ENCODE data around the gene GCH1. TPM values are rescaled to one million over a fixed set of nuclear protein-coding genes. Genes with fewer than 3 reads are reported as not detected.

GCH1 gene
- total RNA-seq, result 15.5 and 17.2 TPM in 2 replicates

- no peaks in the 10 kb centered on the region for H3K27me3 Mint-ChIP-seq
- POLR2A ChIA-PET, result interaction anchor here (0.6 to 3.0 kb wide), 11 partner anchors 11 to 414 kb away, joined by 3 to 18 read pairs (median 5); partner anchors contain the start of genes LGALS3, MAPK1IP1L, SOCS4 and WDHD1
Measured at GRCh38 chr14:54902521-54903420, at the start of gene GCH1. Gene GCH1, minus strand, starts transcription at chr14:54902826. Its CDS starts 163 bp downstream, at chr14:54902663.

GRCh38 chr14:54947230-54947629 lies 44.6 kb upstream of the GCH1 start:
- POLR2A ChIA-PET, result no interaction called here
- peaks cover 13% of the 10 kb centered on the region for H3K4me1 Mint-ChIP-seq
- no peaks in the 10 kb centered on the region for H3K27me3 Mint-ChIP-seq
- H3K36me3 Mint-ChIP-seq (ENCODE audit: low read depth), result peaks cover 4% of the 10 kb centered on the region
- no peaks in the 10 kb centered on the region for H3K9me3 Mint-ChIP-seq
- CTCF ChIA-PET, result no interaction called here
- intact Hi-C loops (cut with micrococcal nuclease), result no loop called here
- DNase-seq (no peak), ATAC-seq (ENCODE audit: low read depth) (no peak)
- no peak overlapping the region for H3K27ac Mint-ChIP-seq
- no peak overlapping the region for H3K4me3 Mint-ChIP-seq
- TF ChIP-seq CTCF (IDR thresholded peaks at IDR 0.05), result no peak

More at GRCh38 chr14:54902521-54903420, at the start of gene GCH1:
- Mint-ChIP-seq H3K9me3 (no peaks in the 10 kb centered on the region), H3K4me1 (peaks cover 14% of the 10 kb centered on the region), H3K36me3 (ENCODE audit: low read depth) (peaks cover 2% of the 10 kb centered on the region), H3K27ac (peak within 1 kb of the TSS; percentile 90), H3K4me3 (peak within 1 kb of the TSS; percentile 89)
- no peak for TF ChIP-seq CTCF (IDR thresholded peaks at IDR 0.05)
- peak; percentile 85 for DNase-seq
- CTCF ChIA-PET, result interaction anchor here (0.7 to 1.5 kb wide), 8 partner anchors 9 to 337 kb away, joined by 3 to 12 read pairs (median 4); no protein-coding TSS in a partner anchor
- intact Hi-C loops (cut with micrococcal nuclease), result loop anchor here (1.0 to 10.0 kb wide), 15 partner anchors 9 to 506 kb away; partner anchors contain the start of genes CDKN3, CGRRF1, DLGAP5 and FBXO34
- peak; percentile 87 for ATAC-seq (ENCODE audit: low read depth)

GRCh38 chr14:54946500-54946899 lies 43.9 kb upstream of the GCH1 start:
- H3K9me3 Mint-ChIP-seq, result no peaks in the 10 kb centered on the region
- DNase-seq, result no peak
- CTCF ChIA-PET, result no interaction called here
- no peak overlapping the region for H3K27ac Mint-ChIP-seq
- H3K36me3 Mint-ChIP-seq (ENCODE audit: low read depth), result peaks cover 4% of the 10 kb centered on the region
- H3K27me3 Mint-ChIP-seq, result no peaks in the 10 kb centered on the region
- POLR2A ChIA-PET, result no interaction called here
- ATAC-seq (ENCODE audit: low read depth), result no peak
- intact Hi-C loops (cut with micrococcal nuclease), result no loop called here
- H3K4me3 Mint-ChIP-seq, result no peak overlapping the region
- TF ChIP-seq CTCF (IDR thresholded peaks at IDR 0.05), result no peak
- H3K4me1 Mint-ChIP-seq, result peaks cover 13% of the 10 kb centered on the region

- ChIA-PET POLR2A (no interaction called here), CTCF (no interaction called here)
- Mint-ChIP-seq H3K4me3 (no peak overlapping the region), H3K4me1 (peaks cover 13% of the 10 kb centered on the region), H3K9me3 (no peaks in the 10 kb centered on the region), H3K27ac (no peak overlapping the region), H3K36me3 (ENCODE audit: low read depth) (peaks cover 9% of the 10 kb centered on the region), H3K27me3 (no peaks in the 10 kb centered on the region)
- intact Hi-C loops (cut with micrococcal nuclease), result no loop called here
- ATAC-seq (ENCODE audit: low read depth) (no peak), DNase-seq (no peak)
- no peak for TF ChIP-seq CTCF (IDR thresholded peaks at IDR 0.05)
Measured at GRCh38 chr14:54944737-54945391, 42.2 kb upstream of the GCH1 start.

GRCh38 chr14:54942913-54943312 lies 40.3 kb upstream of the GCH1 start:
- TF ChIP-seq CTCF (IDR thresholded peaks at IDR 0.05), result no peak
- Mint-ChIP-seq H3K4me1 (peaks cover 13% of the 10 kb centered on the region), H3K9me3 (no peaks in the 10 kb centered on the region), H3K27ac (no peak overlapping the region), H3K27me3 (no peaks in the 10 kb centered on the region), H3K36me3 (ENCODE audit: low read depth) (peaks cover 9% of the 10 kb centered on the region), H3K4me3 (no peak overlapping the region)
- no peak for ATAC-seq (ENCODE audit: low read depth)
- ChIA-PET POLR2A (interaction anchor here (0.7 kb wide), 1 partner anchor 16 kb away, joined by 3 read pairs; no protein-coding TSS in a partner anchor), CTCF (no interaction called here)
- intact Hi-C loops (cut with micrococcal nuclease), result no loop called here
- DNase-seq, result no peak

Data from activated B cell treated with CpG ODN at 0.5 μM for 24 hours (primary cell).